Uterus (tissue), 2 donors: Measurements from ENCODE around the gene RHCG.

Experiments used
- CTCF ChIP-seq, 4 experiments: fragments of 200-600 bp in 2 of 4; fragments of 450-650 bp in 2 of 4; sonication (generic) in 2 of 4; IDR thresholded peaks; one replicate each; pipeline ENCODE4 v1.5.1; 2016 to 2019; ENCODE audit warnings: antibody characterized with exemption in 4 of 4, mild to moderate bottlenecking in 2 of 4, moderate library complexity in 1 of 4
- POLR2A ChIP-seq, 2 donors: fragments of 450-650 bp; IDR thresholded peaks; one replicate each; pipeline ENCODE4 v1.6.1; 2016; ENCODE audit warnings: antibody characterized with exemption in 2 of 2, mild to moderate bottlenecking in 1 of 2, moderate library complexity in 1 of 2

- TF ChIP-seq CTCF (IDR thresholded peaks at IDR 0.05) = no peak
- TF ChIP-seq POLR2A (IDR thresholded peaks at IDR 0.05) = no peak
Observed at GRCh38 chr15:89482139-89482538, 14.2 kb downstream of the RHCG start.
